DOHH2 (cell line): ENCODE measurements around the gene KPNA6.

Source experiments
- H3F3A ChIP-seq: fragments of 200-600 bp; sonication (generic), shearing (Covaris generic); 2 replicates; pipeline ENCODE4 v1.6.0; 2016; ENCODE audit warnings: antibody characterized with exemption, mild to moderate bottlenecking; ENCODE audit not compliant: control insufficient read depth, insufficient read depth
- H3K27ac ChIP-seq: fragments of 200-600 bp; sonication (generic); 2 replicates; pipeline ENCODE4 v1.5.1; 2014; ENCODE audit warnings: low read depth, mild to moderate bottlenecking, low read length, moderate library complexity
- H3K27me3 ChIP-seq: fragments of 200-600 bp; sonication (generic); 2 replicates; pipeline ENCODE4 v1.6.1; 2014; ENCODE audit warnings: mild to moderate bottlenecking, low read length, mixed read lengths; ENCODE audit not compliant: control insufficient read depth
- H3K36me3 ChIP-seq: fragments of 200-600 bp; sonication (generic); 2 replicates; pipeline ENCODE4 v1.6.1; 2014; ENCODE audit warnings: mild to moderate bottlenecking, low read length, moderate library complexity, mixed read lengths; ENCODE audit not compliant: control insufficient read depth
- H3K4me1 ChIP-seq: fragments of 200-600 bp; sonication (generic); 2 replicates; pipeline ENCODE4 v1.6.1; 2014; ENCODE audit warnings: mild to moderate bottlenecking, low read length, mixed read lengths; ENCODE audit not compliant: control insufficient read depth
- H3K4me2 ChIP-seq: fragments of 200-600 bp; sonication (generic); 2 replicates; pipeline ENCODE4 v1.6.0; 2014; ENCODE audit warnings: mild to moderate bottlenecking, low read length, moderate library complexity
- H3K4me3 ChIP-seq: fragments of 200-600 bp; sonication (generic); 2 replicates; pipeline ENCODE4 v1.5.1; 2014; ENCODE audit warnings: mild to moderate bottlenecking, low read length, mixed read lengths
- H3K79me2 ChIP-seq: fragments of 200-600 bp; sonication (generic); 2 replicates; pipeline ENCODE4 v1.6.1; 2014; ENCODE audit warnings: mild to moderate bottlenecking, low read length, mixed read lengths; ENCODE audit not compliant: control insufficient read depth
- H3K9me2 ChIP-seq: fragments of 200-600 bp; sonication (generic); replicated peaks from 2 replicates; pipeline ENCODE4 v1.6.1; 2014; ENCODE audit warnings: mild to moderate bottlenecking, low read length, mixed read lengths; ENCODE audit not compliant: control insufficient read depth
- H3K9me3 ChIP-seq: fragments of 200-600 bp; sonication (generic); 2 replicates; pipeline ENCODE4 v1.6.1; 2014; ENCODE audit warnings: antibody characterized with exemption, low read length, mixed read lengths; ENCODE audit not compliant: control insufficient read depth, insufficient read depth
- H4K20me1 ChIP-seq: fragments of 200-600 bp; sonication (generic); 2 replicates; pipeline ENCODE4 v1.6.0; 2014; ENCODE audit warnings: low read depth, mild to moderate bottlenecking, antibody characterized with exemption, low read length, moderate library complexity; ENCODE audit not compliant: control insufficient read depth, insufficient read depth
- EZH2phosphoT487 ChIP-seq: fragments of 200-600 bp; sonication (generic); IDR thresholded peaks from 2 replicates; pipeline ENCODE4 v1.6.1; 2017; ENCODE audit warnings: borderline replicate concordance, mild to moderate bottlenecking, antibody characterized with exemption, low read length, moderate library complexity, mixed read lengths
- TF ChIP-seq, protein P1 (sequence below): fragments of 200-600 bp; sonication (generic); IDR thresholded peaks from one replicate; pipeline ENCODE4 v1.5.1; 2014; ENCODE audit warnings: antibody characterized with exemption, mild to moderate bottlenecking, low read depth, low read length; ENCODE audit not compliant: poor library complexity, severe bottlenecking

KPNA6 gene

DNA sequence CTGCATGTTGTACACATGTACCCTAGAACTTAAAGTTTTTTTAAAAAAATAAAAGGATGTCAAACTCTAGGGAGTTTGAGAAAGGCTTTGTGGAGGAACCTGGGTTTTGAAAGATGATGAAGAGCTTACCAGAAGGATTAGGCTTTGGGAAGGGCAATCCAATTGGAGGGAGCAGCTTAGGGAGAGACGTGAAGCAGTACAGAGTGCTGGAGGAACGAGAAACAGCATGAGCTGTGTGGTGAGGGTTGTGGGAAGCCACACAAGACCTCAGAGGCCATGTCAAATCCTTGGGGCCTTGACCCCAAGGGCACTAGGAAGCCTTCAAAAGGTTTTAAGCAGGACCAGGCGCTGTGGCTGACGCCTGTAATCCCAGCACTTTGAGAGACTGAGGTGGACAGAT is 8.4 kb upstream of the KPNA6 start:
- TF ChIP-seq, protein P1, sequence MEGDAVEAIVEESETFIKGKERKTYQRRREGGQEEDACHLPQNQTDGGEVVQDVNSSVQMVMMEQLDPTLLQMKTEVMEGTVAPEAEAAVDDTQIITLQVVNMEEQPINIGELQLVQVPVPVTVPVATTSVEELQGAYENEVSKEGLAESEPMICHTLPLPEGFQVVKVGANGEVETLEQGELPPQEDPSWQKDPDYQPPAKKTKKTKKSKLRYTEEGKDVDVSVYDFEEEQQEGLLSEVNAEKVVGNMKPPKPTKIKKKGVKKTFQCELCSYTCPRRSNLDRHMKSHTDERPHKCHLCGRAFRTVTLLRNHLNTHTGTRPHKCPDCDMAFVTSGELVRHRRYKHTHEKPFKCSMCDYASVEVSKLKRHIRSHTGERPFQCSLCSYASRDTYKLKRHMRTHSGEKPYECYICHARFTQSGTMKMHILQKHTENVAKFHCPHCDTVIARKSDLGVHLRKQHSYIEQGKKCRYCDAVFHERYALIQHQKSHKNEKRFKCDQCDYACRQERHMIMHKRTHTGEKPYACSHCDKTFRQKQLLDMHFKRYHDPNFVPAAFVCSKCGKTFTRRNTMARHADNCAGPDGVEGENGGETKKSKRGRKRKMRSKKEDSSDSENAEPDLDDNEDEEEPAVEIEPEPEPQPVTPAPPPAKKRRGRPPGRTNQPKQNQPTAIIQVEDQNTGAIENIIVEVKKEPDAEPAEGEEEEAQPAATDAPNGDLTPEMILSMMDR, result no peak
- no peak for TF ChIP-seq EZH2phosphoT487
- Histone ChIP-seq H3K4me1 (no peaks in the 10 kb centered on the region), H3K36me3 (peaks cover 48% of the 10 kb centered on the region), H3K4me2 (no peak overlapping the region), H3F3A (no peaks in the 10 kb centered on the region), H3K9me2 (no peaks in the 10 kb centered on the region), H3K4me3 (no peak overlapping the region), H3K79me2 (no peaks in the 10 kb centered on the region), H4K20me1 (no peaks in the 10 kb centered on the region), H3K27me3 (no peaks in the 10 kb centered on the region), H3K9me3 (no peaks in the 10 kb centered on the region), H3K27ac (no peak overlapping the region)

- Histone ChIP-seq H3K27ac (no peak overlapping the region), H4K20me1 (no peaks in the 10 kb centered on the region), H3K4me1 (no peaks in the 10 kb centered on the region), H3K9me3 (no peaks in the 10 kb centered on the region), H3K9me2 (no peaks in the 10 kb centered on the region), H3K27me3 (no peaks in the 10 kb centered on the region), H3K36me3 (peaks cover 39% of the 10 kb centered on the region), H3F3A (0 out of 2 replicates have a peak, but pooled peaks cover 2% of the 10 kb centered on the region), H3K79me2 (no peaks in the 10 kb centered on the region), H3K4me2 (no peak overlapping the region), H3K4me3 (no peak overlapping the region)
- TF ChIP-seq, protein P1, result no peak
- TF ChIP-seq EZH2phosphoT487, result no peak
Measured at GRCh38 chr1:32100359-32100758, 7.5 kb upstream of the KPNA6 start.

DNA sequence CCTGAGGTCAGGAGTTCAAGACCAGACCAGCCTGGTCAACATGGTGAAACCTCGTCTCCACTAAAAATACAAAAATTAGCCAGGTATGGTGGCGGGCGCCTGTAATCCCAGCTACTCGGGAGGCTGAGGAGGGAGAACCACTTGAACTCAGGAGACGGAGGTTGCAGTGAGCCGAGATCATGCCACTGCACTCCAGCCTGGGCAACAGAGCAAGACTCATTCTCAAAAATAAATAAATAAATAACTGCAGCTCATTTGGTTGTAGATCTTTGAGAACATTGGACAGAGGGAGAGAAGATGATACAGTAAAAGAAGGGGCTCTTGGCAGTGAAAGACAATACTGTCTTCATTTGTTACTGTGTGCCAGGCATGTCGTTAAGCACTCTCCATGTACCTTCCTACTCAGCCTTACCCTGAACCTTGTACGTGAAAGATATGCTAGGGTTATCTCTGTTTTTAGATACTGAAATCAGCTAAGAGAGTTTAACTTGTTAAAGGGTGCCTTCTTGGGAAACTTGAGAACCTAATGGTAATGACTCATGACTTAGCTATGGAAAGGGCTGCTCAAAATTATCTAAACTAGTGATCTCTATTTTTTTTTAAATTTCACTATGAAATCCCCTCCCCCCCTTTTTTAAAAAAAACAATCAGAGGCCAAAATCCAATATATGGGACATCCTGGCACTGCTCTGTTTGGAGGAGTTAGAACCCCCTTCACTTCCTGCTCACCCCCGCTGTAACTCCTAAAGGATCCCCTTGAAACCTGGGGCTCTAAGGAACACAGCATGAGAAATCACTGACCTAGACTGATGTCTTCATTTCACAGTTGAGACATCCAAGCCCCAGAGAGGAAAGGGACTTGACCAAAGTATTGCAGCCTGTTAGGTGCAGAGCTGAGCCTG is 6.8 kb upstream of the KPNA6 start:
- H3K79me2 ChIP-seq, result no peaks in the 10 kb centered on the region
- H3K36me3 ChIP-seq, result peaks cover 32% of the 10 kb centered on the region
- H3K4me3 ChIP-seq, result no peak overlapping the region
- H3K27ac ChIP-seq, result no peak overlapping the region
- H3K27me3 ChIP-seq, result no peaks in the 10 kb centered on the region
- no peaks in the 10 kb centered on the region for H3K9me2 ChIP-seq
- H3K4me1 ChIP-seq, result no peaks in the 10 kb centered on the region
- 0 out of 2 replicates have a peak, but pooled peaks cover 4% of the 10 kb centered on the region for H3F3A ChIP-seq
- no peak overlapping the region for H3K4me2 ChIP-seq
- no peaks in the 10 kb centered on the region for H3K9me3 ChIP-seq
- no peaks in the 10 kb centered on the region for H4K20me1 ChIP-seq
- TF ChIP-seq, protein P1, result no peak
